OCI-LY1 (cell line): ENCODE results near the gene CCL2.

ENCODE experiments used
- H2AFZ ChIP-seq: fragments of 200-600 bp; sonication (generic), shearing (Covaris generic); 2 replicates; pipeline ENCODE4 v1.6.0; 2014; ENCODE audit warnings: antibody characterized with exemption, mild to moderate bottlenecking, low read length
- H3F3A ChIP-seq: fragments of 200-600 bp; sonication (generic), shearing (Covaris generic); 2 replicates; pipeline ENCODE4 v1.6.0; 2014; ENCODE audit warnings: mild to moderate bottlenecking, antibody characterized with exemption, low read length, moderate library complexity; ENCODE audit not compliant: insufficient read depth
- H3K27ac ChIP-seq: fragments of 200-600 bp; sonication (generic); 2 replicates; pipeline ENCODE4 v1.5.1; 2014; ENCODE audit warnings: low read length, mixed run types, mild to moderate bottlenecking, low read depth; ENCODE audit not compliant: poor library complexity, severe bottlenecking
- H3K27me3 ChIP-seq: fragments of 200-600 bp; sonication (generic); 2 replicates; pipeline ENCODE4 v1.6.0; 2014; ENCODE audit warnings: antibody characterized with exemption, mild to moderate bottlenecking, low read length, moderate library complexity; ENCODE audit not compliant: insufficient read depth
- H3K36me3 ChIP-seq: fragments of 200-600 bp; sonication (generic); 2 replicates; pipeline ENCODE4 v1.6.1; 2014; ENCODE audit warnings: mild to moderate bottlenecking, antibody characterized with exemption, low read length, moderate library complexity, mixed read lengths; ENCODE audit not compliant: insufficient read depth
- H3K4me1 ChIP-seq: fragments of 200-600 bp; sonication (generic); 2 replicates; pipeline ENCODE4 v1.5.1; 2014; ENCODE audit warnings: mild to moderate bottlenecking, low read length, moderate library complexity; ENCODE audit not compliant: insufficient read depth, severe bottlenecking
- H3K4me2 ChIP-seq: fragments of 200-600 bp; sonication (generic), shearing (Covaris generic); 2 replicates; pipeline ENCODE4 v1.6.1; 2014; ENCODE audit warnings: low read length
- H3K4me3 ChIP-seq: fragments of 200-600 bp; sonication (generic); 2 replicates; pipeline ENCODE4 v1.5.1; 2014; ENCODE audit warnings: low read length, low read depth, mild to moderate bottlenecking, mixed read lengths; ENCODE audit not compliant: poor library complexity, severe bottlenecking
- H3K79me2 ChIP-seq: fragments of 200-600 bp; shearing (Covaris generic); 2 replicates; pipeline ENCODE4 v1.6.1; 2016; ENCODE audit warnings: mixed run types, low read length, mixed read lengths; ENCODE audit not compliant: insufficient read depth
- H3K9ac ChIP-seq: fragments of 200-600 bp; sonication (generic), shearing (Covaris generic); 2 replicates; pipeline ENCODE4 v1.6.1; 2014; ENCODE audit warnings: mild to moderate bottlenecking, low read length, mixed read lengths
- H3K9me2 ChIP-seq: fragments of 200-600 bp; sonication (generic), shearing (Covaris generic); 2 replicates; pipeline ENCODE4 v1.6.1; 2014; ENCODE audit warnings: low read depth, mild to moderate bottlenecking, low read length, mixed read lengths
- H3K9me3 ChIP-seq: fragments of 200-600 bp; shearing (Covaris generic); 2 replicates; pipeline ENCODE4 v1.6.1; 2014; ENCODE audit warnings: low read length, mixed read lengths
- H4K20me1 ChIP-seq: fragments of 200-600 bp; sonication (generic), shearing (Covaris generic); 2 replicates; pipeline ENCODE4 v1.6.0; 2016; ENCODE audit warnings: mild to moderate bottlenecking, low read length; ENCODE audit not compliant: insufficient read depth
- CTCF ChIP-seq: fragments of 200-600 bp; sonication (generic), shearing (Covaris generic); IDR thresholded peaks from 2 replicates; pipeline ENCODE4 v1.5.1; 2017; ENCODE audit warnings: mild to moderate bottlenecking, antibody characterized with exemption, low read length, moderate library complexity, mixed read lengths
- EZH2 ChIP-seq: fragments of 200-600 bp; sonication (generic), shearing (Covaris generic); IDR thresholded peaks from 2 replicates; pipeline ENCODE4 v1.8.0; 2017; ENCODE audit warnings: borderline replicate concordance, mixed run types, mild to moderate bottlenecking, antibody characterized with exemption, low read length, moderate library complexity, mixed read lengths

The CCL2 gene

GRCh38 chr17:34222722-34223497 is 32.2 kb upstream of the CCL2 start:
- no peaks in the 10 kb centered on the region for H3K4me1 ChIP-seq
- H3K4me3 ChIP-seq = no peak overlapping the region
- no peak overlapping the region for H2AFZ ChIP-seq
- no peaks in the 10 kb centered on the region for H3K9me2 ChIP-seq
- H3K9ac ChIP-seq = no peak overlapping the region
- no peaks in the 10 kb centered on the region for H3K9me3 ChIP-seq
- no peak overlapping the region for H3K27ac ChIP-seq
- H4K20me1 ChIP-seq = no peaks in the 10 kb centered on the region
- H3K36me3 ChIP-seq = no peaks in the 10 kb centered on the region
- no peaks in the 10 kb centered on the region for H3K79me2 ChIP-seq
- H3F3A ChIP-seq = no peaks in the 10 kb centered on the region
- no peak for TF ChIP-seq EZH2
- no peak for TF ChIP-seq CTCF
- no peak overlapping the region for H3K4me2 ChIP-seq
- H3K27me3 ChIP-seq = no peaks in the 10 kb centered on the region

GRCh38 chr17:34225046-34225445 is 30.0 kb upstream of the CCL2 start:
- TF ChIP-seq EZH2 (no peak), CTCF (no peak)
- Histone ChIP-seq H3K4me3 (no peak overlapping the region), H3K36me3 (no peaks in the 10 kb centered on the region), H3K9me2 (no peaks in the 10 kb centered on the region), H3F3A (no peaks in the 10 kb centered on the region), H3K27me3 (no peaks in the 10 kb centered on the region), H3K9me3 (no peaks in the 10 kb centered on the region), H3K79me2 (no peaks in the 10 kb centered on the region), H3K4me1 (no peaks in the 10 kb centered on the region), H3K9ac (no peak overlapping the region), H2AFZ (no peak overlapping the region), H3K4me2 (no peak overlapping the region), H4K20me1 (no peaks in the 10 kb centered on the region), H3K27ac (no peak overlapping the region)

GRCh38 chr17:34226011-34226743 is 28.9 kb upstream of the CCL2 start:
- no peaks in the 10 kb centered on the region for H3F3A ChIP-seq
- H3K9me2 ChIP-seq = no peaks in the 10 kb centered on the region
- H3K27me3 ChIP-seq = no peaks in the 10 kb centered on the region
- H2AFZ ChIP-seq = no peak overlapping the region
- no peaks in the 10 kb centered on the region; the same call in 1 of the 2 replicates for H3K9me3 ChIP-seq
- H3K9ac ChIP-seq = no peak overlapping the region
- H3K4me3 ChIP-seq = no peak overlapping the region
- H3K4me1 ChIP-seq = no peaks in the 10 kb centered on the region
- H3K27ac ChIP-seq = no peak overlapping the region
- no peaks in the 10 kb centered on the region for H4K20me1 ChIP-seq
- TF ChIP-seq CTCF (no peak), EZH2 (no peak)
- H3K4me2 ChIP-seq = no peak overlapping the region
- no peaks in the 10 kb centered on the region for H3K36me3 ChIP-seq
- H3K79me2 ChIP-seq = no peaks in the 10 kb centered on the region
